NCI-H146 treated with DMSO at 0.1 percent for 48 hours (cell line): ENCODE results near the gene NRTN.
"Not testable (repeated sequence)": the region's sequence is repeated elsewhere in the genome, so short reads cannot be mapped to it uniquely, and the experiment has no call there.

Experiments used
- DNase-seq: peaks from one replicate; lab custom pipeline; 2025; ENCODE audit not compliant: unreplicated experiment; lab: John Stamatoyannopoulos, UW

Gene NRTN

GRCh38 chr19:5832527-5833216 lies 27.8 kb downstream of the NRTN start:
- no peak for DNase-seq

DNA sequence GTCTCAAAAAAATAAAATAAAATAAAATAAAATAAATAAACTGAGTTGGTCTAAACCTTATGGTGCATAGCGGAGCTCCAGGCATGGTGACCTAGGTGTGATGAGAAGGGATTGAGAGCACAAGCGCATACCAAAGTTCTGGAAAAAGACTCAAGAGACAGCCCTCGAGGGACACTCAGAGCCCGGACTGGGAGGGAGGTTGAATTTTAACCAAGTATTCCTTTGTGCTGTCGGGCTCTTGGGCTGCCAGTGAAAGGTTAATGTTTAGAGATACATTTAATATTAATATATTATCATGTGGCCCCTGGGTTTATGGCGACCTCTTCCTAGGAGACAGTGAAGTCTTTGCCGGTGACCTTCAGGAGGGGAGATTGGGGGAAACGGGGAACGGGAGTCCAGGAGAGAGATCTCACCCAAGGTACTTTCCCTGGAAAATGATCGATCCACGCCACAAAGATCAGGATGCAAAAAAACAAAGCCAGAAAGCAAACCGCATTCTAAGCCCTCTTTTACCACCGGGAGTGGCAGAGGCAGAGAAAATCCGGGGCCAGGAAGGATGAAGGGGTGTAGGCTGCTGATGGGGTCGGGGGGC lies 33.0 kb downstream of the NRTN start:
- no peak for DNase-seq

GRCh38 chr19:5838353-5839064 lies 33.6 kb downstream of the NRTN start:
- DNase-seq = no peak

DNA sequence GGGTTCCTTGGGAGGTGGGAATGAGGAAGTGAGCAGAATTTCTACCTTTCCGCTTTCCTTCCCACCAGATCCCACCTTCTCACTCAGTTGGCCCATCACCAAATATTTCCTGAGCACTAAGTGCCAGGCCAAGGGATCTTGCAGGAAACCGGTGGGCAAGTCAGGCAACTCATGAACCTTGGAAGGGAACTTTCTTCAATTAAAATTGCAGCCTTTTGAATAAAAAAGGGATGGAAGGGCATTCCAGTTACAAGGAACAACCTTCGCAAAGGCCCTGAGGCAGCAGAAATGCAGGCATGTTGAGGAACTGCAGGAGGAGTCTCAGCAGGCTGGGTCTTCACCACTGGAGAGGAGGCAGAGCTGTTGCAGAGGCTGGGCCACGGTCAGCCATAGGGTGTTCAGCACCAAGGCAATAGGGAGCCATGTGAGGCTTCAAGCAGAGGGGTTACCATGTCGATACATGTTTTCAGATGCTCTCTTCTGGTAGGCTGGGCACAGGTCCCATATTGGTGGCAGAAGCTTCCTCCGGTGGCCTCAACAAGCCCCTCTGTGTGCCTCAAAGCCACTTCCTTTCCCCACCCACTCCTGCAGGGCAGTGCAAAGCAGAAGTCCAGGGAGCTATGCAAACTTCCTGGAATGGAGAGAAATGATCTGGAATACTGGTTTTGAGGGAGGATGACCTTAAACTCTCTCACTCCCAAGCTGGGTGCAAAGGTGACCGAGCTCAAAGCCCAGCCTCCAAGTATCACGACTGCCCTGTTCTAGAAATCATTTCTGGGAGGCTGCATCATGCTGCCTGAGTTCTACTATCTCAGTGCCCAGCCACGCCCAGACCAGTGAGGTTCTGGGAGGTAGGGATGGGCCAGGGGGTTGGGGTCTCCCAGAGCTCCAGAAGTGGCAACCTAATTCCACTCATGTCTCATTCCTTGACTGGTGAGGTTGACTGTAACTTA lies 34.5 kb downstream of the NRTN start, which contains the start of gene FUT6:
TSS of gene FUT6 (minus strand) at position 638 of the 953 bp plus-strand sequence. CDS start 7,135 bp downstream, outside the sequence.
- DNase-seq = no peak

DNA sequence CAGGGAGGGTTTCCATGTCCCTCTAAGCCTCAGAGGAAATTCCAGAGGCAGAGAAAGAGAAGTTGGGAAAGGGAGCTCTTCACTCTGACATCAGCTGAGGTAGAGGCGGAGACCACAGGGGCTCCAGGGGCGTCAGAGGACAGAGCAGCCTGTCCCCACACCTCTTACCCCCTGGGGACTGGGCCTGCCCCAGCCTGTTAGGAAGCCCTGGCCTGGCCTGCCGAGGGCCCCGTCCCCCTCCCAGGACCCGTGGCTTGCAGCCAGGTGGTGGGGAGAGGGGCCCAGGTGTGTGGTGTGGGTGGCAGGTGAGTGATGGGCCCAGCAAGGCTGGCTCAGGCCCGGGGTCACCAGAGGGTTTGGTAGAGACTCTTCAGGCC lies 36.9 kb downstream of the NRTN start:
- not testable (repeated sequence) for DNase-seq

DNA sequence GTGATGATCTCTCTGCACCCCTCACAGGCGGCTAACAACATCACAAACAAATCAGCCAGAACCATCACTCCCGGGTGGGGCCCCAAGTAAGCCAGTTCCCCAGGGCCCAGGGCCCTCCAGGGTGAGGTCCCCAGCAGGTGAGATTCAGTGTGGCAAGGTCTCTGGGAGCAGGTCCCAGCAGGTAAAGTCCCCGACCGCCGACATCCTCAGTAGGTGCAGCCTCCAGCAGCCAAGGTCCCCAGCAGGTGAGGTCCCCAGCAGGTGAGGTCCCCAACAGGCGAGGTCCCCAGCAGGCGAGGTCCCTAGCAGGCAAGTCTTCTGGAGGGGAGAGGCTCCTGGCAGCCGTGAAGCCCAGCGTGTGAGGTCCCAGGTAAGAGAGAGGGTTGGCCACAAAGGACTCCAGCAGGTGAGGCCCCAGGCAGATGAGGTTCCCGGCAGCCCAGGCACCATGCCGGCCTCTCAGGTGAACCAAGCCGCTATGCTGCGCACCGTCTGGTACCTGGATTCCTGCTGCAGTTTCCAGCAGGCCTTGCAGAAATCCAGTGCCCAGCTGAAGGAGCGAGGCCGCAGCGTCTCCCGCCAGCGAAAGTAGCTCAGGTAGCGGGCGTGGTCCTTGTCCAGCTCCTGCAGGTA lies 38.5 kb downstream of the NRTN start:
- DNase-seq = no peak

GRCh38 chr19:5844456-5845433 lies 39.9 kb downstream of the NRTN start:
- no peak for DNase-seq

DNA sequence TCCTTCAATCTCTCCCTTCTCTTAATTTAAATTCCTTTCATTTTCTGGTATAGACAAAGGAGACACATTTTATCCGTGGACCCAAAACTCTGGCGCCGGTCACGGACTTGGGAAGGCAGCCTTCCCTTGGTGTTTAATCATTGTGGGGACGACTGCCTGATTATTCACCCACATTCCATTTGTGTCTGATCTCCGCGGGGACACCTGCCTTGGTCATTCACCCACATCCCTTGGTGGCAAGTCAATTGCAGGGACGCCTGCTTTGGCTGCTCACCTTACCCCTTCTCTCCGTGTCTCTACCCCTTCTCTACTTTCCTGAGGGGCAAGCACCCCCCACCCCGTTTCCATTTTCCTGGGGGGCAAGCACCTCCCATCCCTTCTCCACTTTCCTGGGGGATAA lies 43.0 kb downstream of the NRTN start:
- not testable (repeated sequence) for DNase-seq

DNA sequence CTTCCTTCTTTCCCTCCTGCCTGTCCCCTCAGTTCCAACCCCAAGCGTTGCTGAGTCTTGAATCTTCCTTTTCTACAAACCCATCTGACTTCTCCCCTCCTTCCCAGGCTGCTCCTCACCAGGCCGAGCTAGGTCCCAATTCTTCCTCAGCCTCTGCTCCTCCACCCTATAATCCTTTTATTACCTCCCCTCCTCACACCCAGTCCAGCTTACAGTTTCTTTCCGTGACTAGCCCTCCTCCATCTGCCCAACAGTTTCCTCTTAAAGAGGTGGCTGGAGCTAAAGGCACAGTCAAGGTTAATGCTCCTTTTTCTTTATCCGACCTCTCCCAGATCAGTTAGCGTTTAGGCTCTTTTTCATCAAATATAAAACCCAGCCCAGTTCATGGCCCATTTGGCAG lies 43.8 kb downstream of the NRTN start:
- DNase-seq = not testable (repeated sequence)

DNA sequence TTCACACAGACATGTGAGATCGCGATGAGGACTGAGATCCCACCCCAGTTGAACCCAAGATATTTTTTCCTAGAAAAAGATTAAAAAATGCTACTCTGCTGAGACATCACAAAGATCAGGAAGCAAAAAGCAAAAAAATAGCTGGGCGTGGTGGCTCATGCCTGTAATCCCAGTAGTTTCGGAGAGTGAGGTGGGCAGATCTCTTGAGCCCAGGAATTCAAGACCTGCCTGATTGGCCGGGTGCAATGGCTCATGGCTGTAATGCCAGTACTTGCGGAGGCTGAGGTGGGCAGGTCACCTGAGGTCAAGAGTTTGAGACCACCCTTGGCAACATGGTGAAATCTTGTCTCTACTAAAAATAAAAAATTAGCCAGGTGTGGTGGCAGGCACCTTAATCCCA lies 45.3 kb downstream of the NRTN start:
- no peak for DNase-seq

GRCh38 chr19:5850743-5851293 lies 46.0 kb downstream of the NRTN start:
- DNase-seq = no peak

GRCh38 chr19:5851302-5851701 lies 46.4 kb downstream of the NRTN start, which contains the start of gene FUT3:
FUT3 (minus strand) TSS chr19:5851449.
- DNase-seq = no peak

DNA sequence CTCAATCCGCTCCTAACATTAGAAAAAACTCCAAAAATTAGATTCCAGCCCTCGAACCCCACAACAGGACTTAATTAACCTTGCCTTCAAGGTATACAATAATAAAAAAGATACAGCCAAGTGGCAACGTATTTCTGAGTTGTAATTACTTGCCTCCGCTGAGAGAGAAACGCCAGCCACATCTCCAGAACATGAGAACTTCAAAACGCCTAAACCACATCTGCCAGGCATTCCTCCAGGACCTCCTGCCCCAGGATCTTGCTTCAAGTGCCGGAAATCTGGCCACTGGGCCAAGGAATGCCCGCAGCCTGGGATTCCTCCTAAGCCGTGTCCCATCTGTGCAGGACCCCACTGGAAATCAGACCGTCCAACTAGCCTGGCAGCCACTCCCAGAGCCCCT lies 49.3 kb downstream of the NRTN start:
- DNase-seq = not testable (repeated sequence)

DNA sequence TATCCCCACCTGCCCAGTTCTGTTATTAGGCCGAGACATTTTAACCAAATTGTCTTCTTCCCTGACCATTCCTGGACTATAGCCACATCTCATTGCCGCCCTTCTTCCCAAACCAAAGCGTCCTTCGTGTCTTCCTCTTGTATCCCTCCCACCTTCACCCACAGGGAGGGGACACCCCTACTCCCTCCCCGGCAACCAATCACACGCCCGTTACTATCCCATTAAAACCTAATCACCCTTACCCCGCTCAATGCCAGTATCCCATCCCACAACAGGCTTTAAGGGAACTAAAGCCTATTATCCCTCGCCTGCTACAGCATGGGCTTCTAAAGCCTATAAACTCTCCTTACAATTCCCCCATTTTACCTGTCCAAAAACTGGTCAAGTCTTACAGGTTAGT lies 50.3 kb downstream of the NRTN start:
- DNase-seq = not testable (repeated sequence)

DNA sequence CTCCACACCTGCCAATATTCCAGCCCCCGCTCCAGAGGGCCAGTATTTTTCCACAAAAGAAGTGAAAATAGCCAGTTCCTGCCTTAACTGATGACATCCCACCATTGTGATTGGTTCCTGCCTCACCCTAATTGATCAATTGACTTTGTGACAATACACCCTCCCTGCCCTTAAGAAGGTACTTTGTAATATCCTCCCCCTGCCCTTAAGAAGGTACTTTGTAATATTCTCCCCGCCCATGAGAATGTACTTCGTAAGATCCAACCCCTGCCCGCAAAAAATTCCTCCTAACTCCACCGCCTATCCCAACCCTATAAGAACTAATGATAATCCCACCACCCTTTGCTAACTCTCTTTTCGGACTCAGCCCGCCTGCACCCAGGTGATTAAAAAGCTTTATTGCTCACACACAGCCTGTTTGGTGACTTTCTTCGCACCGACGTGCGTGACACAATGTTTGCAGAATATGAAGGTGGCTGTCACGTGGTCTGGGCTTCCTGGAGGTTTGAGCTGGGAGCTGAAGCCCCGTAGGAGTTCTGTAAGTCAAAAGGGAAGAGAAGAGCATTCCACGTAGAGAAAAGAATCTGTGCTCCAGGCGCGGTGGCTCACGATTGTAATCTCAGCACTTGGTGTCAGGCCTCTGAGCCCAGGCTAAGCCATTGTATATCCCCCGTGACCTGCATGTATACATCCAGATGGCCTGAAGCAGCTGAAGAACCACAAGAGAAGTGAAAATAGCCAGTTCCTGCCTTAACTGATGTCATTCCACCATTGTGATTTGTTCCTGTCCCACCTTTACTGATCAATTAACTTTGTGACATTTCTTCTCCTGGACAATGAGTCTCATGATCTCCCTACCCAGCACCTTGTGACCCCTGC lies 52.6 kb downstream of the NRTN start:
- no peak for DNase-seq

DNA sequence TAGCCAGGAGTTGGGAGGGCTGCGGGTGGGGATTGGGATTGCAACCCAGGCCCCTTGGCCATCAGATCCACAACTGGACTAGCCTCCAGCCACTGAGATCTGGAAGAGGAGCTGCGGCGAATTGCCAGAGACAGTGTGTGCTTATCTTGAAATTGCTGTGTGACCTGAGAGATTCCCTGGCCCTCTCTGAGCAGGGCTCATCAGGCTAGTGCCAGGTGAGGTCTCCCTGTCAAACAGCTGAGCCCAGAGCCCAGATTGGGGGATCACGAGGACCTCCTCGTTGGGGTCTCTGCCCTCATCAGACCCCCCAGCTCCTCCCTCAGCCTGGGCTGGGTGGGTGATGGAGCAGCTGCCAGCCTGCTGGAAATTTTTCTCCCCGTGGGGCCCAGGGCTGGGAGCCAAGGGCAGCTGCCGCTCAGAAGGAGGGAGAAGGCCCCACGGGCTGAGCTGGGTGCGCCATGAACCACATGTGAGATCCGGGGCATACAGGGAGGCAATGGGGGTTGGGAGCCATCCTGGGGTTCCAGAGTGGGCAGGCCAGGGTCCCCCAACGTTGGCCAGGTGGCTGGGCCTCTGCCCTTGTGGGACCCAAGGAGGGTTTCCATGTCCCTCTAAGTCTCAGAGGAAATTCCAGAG lies 58.3 kb downstream of the NRTN start:
- no peak for DNase-seq

- DNase-seq = no peak
These were observed 59.3 kb downstream of the NRTN start for GRCh38 chr19:5864013-5864720.
